Epidermal melanocyte (primary cell): ENCODE results near the gene CIB4.

ENCODE experiments used
- DNase-seq: peaks from one replicate; pipeline ENCODE4 v3.0.0; 2011; ENCODE audit warnings: low spot score; ENCODE audit not compliant: insufficient read length

CIB4 gene

DNA sequence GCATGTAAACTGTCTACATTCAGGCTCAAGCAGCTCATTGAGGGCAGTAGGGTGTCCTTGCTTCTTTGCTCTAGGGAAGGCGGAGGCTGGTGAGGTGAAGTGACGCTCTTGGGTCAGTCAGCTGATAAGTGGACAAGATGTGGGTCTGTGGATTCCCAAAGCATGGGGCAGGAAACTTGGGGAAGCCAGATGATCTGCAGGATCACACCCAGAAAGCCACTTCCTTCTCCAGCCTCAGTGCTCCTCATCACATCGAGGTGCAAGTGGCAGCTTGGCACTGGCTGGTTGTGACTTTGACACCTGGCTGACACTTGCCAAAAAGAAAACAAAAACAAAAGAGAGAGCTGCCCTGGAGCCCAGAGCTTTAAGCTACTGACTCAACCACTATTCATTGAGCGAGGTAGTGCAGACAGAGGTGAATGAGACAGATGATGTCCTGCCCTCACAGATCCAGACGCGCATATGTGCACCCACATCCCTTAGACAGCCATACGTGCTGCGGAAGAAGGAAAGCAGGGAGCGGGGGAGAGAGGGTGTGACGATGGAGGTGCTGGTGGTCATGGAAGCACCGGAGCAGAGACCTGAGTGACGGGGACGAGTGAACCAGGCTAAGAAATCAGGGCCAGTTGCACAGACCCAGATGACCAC, 3.1 kb upstream of the CIB4 start:
- DNase-seq: no peak

DNA sequence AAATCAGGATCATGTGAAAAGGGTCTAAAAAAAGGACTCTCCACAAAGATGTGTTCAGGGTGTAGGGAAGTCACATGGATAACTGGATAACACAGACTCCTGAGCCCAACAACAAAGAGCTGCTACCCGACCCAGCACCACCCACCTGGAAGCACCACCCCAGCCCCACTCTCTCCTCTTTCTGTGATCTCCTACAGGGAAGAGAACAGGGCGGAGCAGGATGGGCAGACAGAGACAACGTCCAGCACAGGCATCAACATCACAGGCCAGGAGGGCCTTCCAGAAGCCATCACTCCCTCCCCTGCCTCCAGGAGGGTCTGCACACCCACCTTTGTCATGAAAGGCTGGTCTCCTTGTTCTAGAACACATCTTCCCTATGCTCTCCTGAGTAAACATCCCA, 1.3 kb upstream of the CIB4 start:
- no peak for DNase-seq

DNA sequence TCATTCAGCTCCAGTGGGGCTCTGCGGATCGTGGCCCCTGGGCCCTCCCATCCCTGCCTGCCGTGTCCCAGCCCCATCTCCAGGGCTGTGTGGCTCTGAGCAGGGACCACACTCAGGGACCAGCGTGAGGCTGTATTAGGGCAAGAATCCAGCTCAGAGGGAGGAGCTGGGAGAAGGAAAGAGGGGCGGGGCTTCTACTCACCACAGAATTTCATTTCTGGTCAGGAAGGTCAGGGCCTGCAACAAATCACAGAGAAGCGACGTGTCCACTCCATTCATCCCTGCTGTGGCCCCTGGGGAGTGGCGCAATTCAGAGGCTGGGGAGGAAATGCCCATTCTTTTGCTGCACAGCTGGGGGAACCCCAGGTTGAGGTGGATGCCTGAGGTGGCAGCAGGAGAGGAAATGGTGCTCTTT, 828 bp downstream of the CIB4 start:
- DNase-seq: no peak

DNA sequence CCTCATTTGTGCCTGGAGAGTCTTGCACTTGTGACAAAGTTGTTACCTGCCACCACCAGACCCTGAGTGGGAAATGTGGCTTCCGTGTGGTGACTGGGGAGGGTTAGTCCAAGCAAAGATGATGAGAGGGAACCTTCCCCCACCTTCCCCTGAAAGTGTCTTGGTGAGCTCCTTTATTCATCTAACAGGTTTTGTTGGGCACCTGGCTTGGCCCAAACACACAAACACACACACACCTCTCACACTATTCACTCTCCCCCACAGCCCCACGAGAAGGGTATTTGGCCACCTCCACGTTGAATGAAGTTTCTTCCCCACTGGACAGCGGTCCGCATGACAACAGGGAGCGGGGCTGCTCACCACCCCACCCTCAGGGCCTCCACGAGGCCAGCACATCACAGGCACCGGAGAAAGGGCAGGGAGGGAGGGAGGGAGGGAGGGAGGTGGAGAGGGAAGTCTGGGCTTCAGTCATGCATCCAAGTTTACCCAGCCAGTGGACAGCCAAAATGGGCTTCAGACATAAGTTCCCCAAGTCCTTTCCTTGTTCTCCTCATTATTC, 1.4 kb downstream of the CIB4 start:
- DNase-seq: no peak

DNA sequence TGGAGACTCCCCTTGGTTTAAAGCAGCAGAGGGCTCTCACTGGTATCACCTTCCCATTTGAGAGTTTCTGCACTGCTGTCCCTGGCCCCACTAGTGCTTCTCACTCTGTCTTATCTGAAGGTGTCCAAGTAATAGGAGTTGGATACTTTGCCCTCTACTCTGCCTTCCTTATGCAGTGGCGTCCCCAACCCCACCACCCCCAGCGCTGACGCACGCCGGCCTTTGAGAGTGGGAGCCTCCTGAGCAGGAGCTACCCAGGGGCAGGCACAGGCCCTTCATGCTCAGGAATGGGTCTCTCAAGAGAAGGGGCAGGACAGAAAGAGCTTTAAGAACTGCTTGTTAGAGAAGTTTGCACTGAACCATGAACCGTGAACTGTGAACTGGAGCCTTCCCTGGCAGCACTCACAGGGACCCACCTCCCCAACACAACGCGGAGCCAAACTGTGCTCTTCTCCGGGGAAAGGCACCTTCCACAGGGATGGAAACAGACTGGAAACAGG, 3.3 kb downstream of the CIB4 start:
- no peak for DNase-seq

DNA sequence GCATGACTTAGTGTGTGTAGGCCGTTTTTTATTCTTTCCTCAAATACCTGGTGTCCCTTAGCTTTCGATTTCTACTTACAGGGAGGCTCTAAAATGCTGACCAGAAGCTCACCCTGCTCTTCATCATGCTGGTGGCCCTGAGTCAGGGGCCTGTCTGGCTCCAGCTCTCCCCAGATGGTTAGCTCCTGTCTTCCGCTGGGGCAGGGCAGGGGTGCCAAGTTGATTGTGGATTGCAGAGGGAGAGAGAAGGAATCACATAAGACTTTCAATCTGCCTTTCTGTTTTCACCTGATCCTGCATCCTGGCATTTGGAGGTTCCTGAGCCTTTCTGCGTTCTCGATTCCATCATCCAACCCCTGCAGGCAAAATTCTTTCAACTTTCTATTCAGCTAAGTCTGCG, 4.2 kb downstream of the CIB4 start:
- DNase-seq: no peak

DNA sequence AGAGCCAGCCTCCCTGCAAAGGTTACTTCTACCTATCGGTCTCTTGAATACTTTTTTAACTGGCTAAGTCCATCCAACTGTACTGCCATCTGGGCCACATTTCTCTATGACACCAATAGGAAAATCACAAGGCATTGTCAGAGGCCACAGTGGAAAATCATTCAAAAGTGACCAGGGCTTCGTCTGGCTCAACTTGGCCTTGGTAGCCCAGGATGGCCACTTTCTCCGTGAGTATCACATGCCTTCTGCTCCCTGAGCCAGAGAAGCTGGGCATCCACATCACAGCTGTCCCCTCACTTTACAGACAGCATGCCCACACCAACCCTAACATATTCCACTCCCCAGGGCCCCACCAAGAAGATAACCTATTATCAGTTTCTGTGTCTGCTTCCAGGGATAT, 5.8 kb downstream of the CIB4 start:
- no peak for DNase-seq

DNA sequence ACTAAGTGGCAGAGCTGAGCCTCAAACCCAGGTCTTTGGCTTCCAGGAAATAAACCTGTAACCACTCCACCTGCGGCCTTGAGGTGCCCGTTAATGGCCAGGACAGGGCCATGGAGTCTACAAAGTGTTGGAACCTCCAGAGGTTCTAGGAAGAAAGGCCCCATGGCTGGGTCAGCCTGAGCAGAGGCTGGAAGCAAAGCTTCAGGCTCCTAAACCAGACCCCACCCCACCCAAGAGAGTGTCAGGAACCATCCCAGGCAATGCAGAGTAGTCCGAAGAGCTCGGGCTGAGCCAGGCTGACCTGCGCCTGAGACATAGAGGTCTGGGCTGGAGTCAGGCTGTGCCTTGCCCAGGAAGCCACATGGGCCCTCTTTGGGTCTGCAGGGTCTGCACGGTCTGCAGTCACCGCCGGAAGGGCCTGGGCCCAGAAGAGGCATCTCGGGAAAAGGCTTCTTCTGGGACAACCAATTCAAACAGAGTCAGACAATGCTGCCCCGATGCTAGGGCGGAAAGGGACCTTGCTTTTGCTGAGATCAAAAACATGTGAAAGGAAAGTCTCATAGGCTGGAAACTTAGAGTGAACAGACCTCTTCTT, 6.4 kb downstream of the CIB4 start:
- DNase-seq: no peak

DNA sequence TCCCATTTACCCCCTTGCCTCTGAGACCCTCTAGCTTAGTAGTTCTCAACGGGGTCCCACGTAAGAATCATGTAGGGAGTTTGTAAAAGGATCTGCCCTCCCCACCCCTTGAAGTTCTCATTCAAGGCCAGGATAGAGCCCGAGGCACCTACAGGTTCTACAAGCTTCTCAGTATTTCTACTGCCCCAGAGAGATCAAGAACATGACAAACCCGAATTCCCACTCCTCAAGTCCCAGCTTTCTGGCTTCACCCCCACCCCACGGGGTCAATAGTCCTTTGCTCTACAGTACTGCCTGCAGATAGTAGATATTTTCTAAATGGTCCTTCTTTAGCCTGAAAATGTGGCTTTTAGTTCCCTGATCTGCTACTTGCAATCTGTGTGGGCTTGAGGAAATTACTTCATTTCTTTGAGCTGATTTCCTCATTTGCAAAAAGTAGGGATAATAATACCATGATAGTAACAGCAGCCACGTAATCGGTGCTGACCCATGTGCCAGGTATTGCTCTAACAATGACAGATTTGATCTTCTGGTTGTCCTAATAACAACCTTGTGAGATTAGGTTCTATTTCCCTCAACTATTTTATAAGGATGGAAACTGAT, 7.1 kb downstream of the CIB4 start:
- DNase-seq: no peak

DNA sequence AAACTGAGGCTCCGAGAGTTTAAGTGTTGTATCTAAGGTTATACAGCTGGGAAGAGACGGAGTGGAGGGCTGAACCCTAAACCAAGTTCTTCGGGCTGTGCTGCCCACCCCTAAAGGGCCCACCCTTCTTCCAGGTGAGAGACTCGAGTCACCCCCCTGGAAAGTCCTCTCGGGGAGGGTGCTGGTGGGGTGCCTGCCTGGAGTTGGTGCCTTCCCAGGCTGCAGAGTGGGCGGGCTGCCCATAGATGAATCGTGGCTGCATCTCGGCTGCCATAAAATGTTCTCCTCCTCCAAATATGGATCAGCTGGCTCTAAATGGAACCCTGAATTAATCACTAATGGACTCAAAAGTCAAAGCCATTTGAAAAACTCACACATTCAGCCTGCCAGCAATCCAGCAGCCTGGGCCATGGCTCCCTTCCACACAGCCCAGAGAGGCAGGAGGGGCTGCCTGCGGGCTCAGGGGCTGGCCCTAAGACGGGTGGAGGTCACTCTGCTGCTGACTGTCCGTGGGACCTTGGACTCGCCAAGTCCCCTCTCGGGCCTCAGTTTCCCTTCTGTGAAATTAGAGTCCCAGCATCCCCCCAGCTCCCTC, 7.7 kb downstream of the CIB4 start:
- no peak for DNase-seq

DNA sequence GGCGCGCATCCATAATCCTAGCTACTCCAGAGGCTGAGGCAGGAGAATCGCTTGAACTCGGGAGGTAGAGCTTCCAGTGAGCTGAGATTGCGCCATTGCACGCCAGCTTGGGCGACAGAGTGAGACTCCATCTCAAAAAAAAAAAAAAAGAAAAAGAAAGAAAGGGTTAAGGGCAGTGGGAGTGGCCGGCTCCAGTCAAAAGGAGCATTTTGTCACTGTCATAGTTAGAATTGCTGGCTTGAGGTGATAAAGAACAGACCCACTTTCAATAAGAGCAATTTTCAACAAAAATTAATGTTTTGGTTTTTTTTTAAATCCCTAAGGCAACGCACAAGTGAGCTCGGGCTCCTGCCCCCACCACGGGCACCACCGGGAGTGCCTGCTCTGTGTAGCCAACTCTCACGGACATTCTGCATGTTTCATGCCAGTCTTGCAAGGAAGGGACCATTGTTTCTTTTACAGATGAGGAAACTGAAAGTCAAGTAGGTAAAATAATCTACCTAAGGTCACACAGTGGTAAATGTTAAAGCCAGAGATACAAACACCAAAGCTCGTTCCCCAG, 8.5 kb downstream of the CIB4 start:
- DNase-seq: no peak

DNA sequence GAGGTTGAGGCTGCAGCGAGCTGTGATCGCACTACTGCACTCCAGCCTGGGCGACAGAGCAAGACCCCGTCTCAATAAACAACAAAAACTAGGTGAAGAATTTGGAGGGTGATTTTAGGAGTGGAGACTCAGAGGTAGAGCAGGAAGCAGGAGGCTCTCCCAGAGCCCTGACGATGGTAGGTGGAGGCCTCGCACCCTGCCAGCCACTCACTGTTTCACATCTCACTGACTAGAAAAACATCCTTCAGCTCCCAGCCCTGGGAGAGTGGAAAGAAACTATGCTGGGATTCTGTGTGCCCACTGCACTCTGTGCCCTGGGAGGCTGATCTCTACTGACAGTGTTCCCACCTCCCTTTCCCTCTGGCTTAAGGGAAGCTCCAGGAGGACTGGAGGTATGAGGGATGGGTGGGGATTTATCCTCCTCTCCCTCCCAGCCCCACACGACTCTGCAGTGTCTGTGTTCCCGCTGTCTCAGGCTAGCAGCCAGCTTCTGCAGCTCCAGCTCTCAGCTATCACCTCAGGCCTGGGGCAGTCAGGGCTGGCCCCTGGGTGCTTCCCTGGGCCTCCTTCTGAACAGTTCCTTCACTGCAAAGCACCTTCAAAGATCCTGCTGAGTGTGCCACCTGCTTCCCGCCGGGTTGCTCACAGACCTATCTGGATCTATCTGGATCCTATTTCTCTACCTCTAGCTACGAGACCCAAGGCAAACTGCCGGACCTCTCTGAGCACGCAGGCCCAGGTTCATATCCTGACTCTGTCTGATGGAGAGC, 9.6 kb downstream of the CIB4 start:
- no peak for DNase-seq

DNA sequence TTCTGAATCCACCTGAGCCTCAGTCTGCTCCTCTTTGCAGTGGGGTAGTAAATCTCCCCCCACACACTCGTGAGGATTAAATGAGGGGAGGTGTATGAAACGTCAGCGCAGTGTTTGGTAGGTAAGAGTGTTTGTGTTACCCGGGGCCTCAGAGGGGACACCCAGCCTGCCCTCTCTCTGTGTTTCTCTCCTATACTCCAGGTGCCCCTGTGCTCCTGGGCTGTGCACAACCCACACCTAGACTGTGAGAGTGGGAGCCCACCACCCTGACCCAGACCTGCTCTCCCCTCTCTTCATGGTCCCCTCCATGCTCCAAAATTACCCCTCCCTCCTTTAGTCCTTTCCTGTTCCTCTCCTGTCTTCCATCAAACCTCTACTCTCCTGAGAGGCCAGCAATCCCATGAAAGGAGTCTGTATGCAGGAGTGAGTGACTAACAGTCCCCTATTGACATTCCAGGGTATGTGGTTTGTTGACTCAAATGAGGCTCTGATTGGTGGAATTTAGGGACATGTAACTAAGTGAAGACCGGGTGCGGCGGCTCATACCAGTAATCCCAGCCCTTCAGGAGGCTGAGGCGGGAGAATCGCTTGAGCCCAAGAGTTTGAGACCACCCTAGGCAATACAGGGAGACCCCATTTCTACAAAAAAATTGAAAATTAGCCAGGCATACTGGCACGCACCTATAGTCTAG, 10.4 kb downstream of the CIB4 start:
- no peak for DNase-seq

DNA sequence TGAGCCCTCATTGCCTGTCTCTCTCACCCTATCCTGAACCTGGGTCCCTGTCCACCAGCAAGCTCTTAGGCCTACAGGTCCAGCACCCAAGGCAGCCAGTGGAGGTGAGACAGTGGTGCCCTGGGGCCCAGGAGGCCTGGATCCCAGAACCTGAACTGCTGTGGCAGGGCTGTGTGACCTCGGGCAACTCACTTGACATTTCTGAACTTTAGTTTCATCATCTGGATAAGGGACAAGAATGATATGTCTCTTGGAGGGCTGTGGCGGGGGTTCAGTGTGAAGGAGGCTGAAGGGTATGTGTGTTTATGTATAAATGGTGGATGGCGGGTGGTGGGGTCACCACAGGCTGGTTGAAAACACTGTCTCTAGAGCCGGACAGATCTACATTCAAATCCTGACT, 10.9 kb downstream of the CIB4 start:
- no peak for DNase-seq

DNA sequence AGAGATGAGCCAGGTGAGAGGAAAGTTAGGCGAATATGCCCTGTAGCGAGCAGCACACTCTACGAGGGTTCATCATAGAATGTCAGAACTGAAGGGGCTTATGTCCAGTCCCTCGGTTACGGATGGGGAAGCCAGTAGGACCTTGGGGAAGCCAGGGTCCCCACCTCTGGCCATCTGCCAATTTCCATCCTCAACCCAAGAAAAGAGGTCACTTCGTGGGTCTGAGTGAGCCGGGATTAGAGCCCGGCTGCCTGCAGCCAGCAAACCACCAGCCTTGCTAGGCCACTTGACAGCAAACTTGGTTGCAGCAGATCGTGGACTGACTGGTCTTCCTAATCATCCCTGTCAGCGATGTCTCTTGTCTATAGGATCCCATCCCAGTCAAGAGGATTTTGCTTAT, 11.4 kb downstream of the CIB4 start:
- DNase-seq: no peak

DNA sequence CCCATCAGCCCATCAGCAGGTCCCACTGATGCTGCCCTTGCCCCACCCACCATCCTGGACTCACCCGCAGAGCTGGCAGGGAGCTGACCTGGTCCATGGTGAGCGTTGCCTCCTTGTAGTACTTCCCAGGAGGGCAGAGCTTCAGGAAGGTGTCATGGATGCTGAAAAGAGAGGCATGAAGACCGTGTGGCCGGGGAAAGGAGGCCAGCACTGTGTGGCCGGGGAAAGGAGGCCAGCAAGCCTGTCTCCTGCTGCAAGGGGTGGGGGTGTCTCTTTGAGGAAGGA, 11.9 kb downstream of the CIB4 start:
- no peak for DNase-seq

DNA sequence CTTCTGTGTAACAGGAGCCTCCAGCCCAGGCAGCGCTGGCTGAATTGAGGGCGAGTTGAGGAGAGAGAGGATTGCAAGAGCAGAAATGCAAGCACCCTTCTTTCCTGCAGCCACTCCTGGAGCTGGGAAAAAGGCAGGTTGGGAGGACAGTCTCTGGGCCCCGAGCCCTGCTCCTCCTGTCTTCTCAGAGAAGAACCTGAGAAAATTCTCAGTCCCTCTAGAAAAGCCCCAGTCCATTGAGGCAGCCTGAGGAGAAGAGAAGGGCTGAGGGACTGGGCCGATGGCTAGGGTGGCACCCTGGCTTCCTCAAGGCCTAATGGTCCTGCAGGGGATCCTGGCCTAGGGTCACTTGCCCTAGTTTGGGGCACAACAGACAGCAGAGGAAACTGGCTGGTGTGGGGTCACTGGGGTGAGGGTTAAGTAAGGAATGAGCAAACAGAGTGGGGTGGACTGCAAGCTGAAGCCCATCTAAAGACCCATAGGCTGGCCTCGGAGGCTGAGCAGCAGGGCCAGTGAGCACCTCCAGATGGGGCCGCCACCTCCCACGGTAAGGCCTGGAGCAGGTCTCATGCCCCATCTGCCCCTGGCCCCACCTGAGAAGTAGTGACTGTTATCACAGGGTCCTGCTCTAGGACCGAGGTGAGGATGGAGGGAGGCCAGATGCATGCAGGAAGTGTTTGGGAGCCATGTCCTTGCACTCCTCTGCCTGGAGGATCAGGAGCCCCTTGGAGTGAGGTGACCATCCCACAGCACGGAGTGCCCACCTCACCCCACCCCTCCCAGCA, 12.4 kb downstream of the CIB4 start:
- DNase-seq: no peak

DNA sequence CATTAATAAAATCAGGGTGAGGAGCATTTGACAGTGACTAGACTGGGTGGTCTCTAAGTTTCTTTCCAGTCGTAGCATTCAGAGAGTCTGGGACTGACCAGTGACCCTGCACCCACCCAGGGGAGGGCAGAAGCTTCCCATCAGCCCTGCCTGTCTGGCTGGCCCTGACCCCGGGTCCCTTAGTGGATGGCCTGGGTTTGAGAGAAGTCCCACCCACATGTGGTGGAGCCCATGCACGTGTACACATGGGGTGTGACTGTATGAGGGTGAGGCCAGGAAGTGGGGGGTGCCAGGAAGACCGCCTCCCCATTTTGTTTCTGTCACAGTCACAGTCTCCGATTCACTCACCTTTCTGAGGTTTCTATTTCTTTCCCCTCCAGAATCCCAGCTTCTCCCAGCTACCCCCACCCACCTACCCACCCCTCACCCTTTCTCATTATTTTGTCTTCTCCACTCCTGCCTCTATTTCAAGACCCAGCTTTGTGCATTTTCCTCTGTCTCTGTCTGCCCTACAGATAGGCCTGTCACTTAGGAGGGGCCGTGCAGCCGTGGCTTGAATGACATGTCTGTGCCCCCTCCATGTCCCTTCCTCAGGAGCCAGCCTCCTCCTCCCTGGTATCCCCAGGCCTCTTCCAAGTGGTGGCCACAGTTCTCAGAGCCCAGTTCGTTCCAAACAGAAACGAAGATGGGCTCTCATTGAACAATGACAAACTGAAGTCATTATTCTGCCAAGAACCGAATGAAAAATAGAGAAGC, 13.6 kb downstream of the CIB4 start:
- DNase-seq: no peak

DNA sequence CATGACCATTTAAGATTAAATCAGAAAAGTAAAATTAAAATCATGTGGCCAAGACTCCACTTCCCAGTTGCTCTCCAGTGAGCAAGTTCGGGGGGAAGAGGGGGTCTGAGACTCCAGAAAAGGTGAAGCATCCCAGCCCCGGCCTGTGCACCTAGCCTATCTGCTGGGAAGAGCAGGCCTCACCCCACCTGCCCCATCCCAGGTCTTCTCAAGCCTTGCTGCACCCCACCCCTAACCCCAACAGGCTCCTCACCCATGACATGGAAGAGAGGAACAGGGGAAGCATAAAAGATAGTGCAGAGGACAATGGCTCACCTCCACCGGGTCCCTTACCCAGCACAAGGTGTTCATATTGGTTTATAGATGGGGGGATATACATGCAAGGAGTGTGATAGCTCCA, 14.6 kb downstream of the CIB4 start:
- no peak for DNase-seq
